ENCODE measurements around the gene SPACA5.
"Not testable (repeated sequence)": the region's sequence is repeated elsewhere in the genome, so short reads cannot be mapped to it uniquely, and the experiment has no call there.

The SPACA5 gene

GRCh38 chrX:48028091-48028490 is 21.3 kb downstream of the SPACA5 start:
- no peaks in the 10 kb centered on the region for H3K9me3 ChIP-seq (ENCODE audit: insufficient read depth, low read length)
- no peak overlapping the region for H3K4me3 ChIP-seq (ENCODE audit: low read length)
- H3K27me3 ChIP-seq (ENCODE audit: low read depth, low read length), result no peaks in the 10 kb centered on the region

GRCh38 chrX:48030237-48030636 is 23.4 kb downstream of the SPACA5 start:
- Histone ChIP-seq H3K27ac (ENCODE audit: low read length) (no peak overlapping the region), H3K4me3 (ENCODE audit: low read length) (no peak overlapping the region), H4K20me1 (ENCODE audit: insufficient read depth, low read length) (no peaks in the 10 kb centered on the region), H3K4me2 (ENCODE audit: low read length) (no peak overlapping the region), H3K79me2 (ENCODE audit: low read length) (no peaks in the 10 kb centered on the region), H3K9ac (ENCODE audit: low read length) (no peak overlapping the region), H3K27me3 (ENCODE audit: low read depth, low read length) (no peaks in the 10 kb centered on the region), H3K9me3 (ENCODE audit: insufficient read depth, low read length) (no peaks in the 10 kb centered on the region), H2AFZ (ENCODE audit: low read depth, low read length) (no peak overlapping the region), H3K36me3 (replicated peaks; ENCODE audit: low read depth, low read length) (no peaks in the 10 kb centered on the region), H3K4me1 (ENCODE audit: low read length) (0 out of 2 replicates have a peak, but pooled peaks cover 3% of the 10 kb centered on the region)
- TF ChIP-seq EZH2phosphoT487 (IDR thresholded peaks at IDR 0.05; ENCODE audit: low read depth) (no peak), CTCF (IDR thresholded peaks at IDR 0.05; ENCODE audit: low read depth, low read length) (no peak)

More at GRCh38 chrX:48028091-48028490, 21.3 kb downstream of the SPACA5 start:
- no peaks in the 10 kb centered on the region for H3K79me2 ChIP-seq (ENCODE audit: low read length)
- H3K4me2 ChIP-seq (ENCODE audit: low read length), result no peak overlapping the region
- H2AFZ ChIP-seq (ENCODE audit: low read depth, low read length), result no peak overlapping the region
- H4K20me1 ChIP-seq (ENCODE audit: insufficient read depth, low read length), result no peaks in the 10 kb centered on the region
- TF ChIP-seq EZH2phosphoT487 (IDR thresholded peaks at IDR 0.05; ENCODE audit: low read depth) (no peak), CTCF (IDR thresholded peaks at IDR 0.05; ENCODE audit: low read depth, low read length) (no peak)
- H3K9ac ChIP-seq (ENCODE audit: low read length), result no peak overlapping the region
- H3K4me1 ChIP-seq (ENCODE audit: low read length), result 0 out of 2 replicates have a peak, but pooled peaks cover 3% of the 10 kb centered on the region
- no peaks in the 10 kb centered on the region for H3K36me3 ChIP-seq (replicated peaks; ENCODE audit: low read depth, low read length)
- no peak overlapping the region for H3K27ac ChIP-seq (ENCODE audit: low read length)

GRCh38 chrX:48030641-48031173 is 23.9 kb downstream of the SPACA5 start:
- H3K36me3 ChIP-seq (replicated peaks; ENCODE audit: low read depth, low read length); H3K79me2 ChIP-seq (ENCODE audit: low read length); H3K27ac ChIP-seq (ENCODE audit: low read length); H4K20me1 ChIP-seq (ENCODE audit: insufficient read depth, low read length); H3K9ac ChIP-seq (ENCODE audit: low read length); H3K4me2 ChIP-seq (ENCODE audit: low read length); H3K4me3 ChIP-seq (ENCODE audit: low read length); H3K4me1 ChIP-seq (ENCODE audit: low read length); H2AFZ ChIP-seq (ENCODE audit: low read depth, low read length); H3K27me3 ChIP-seq (ENCODE audit: low read depth, low read length); H3K9me3 ChIP-seq (ENCODE audit: insufficient read depth, low read length): not testable (repeated sequence)

GRCh38 chrX:48035891-48036290 is 29.1 kb downstream of the SPACA5 start:
- TF ChIP-seq EZH2phosphoT487 (IDR thresholded peaks at IDR 0.05; ENCODE audit: low read depth), result no peak
- TF ChIP-seq CTCF (IDR thresholded peaks at IDR 0.05; ENCODE audit: low read depth, low read length), result no peak
- no peaks in the 10 kb centered on the region for H3K79me2 ChIP-seq (ENCODE audit: low read length)
- no peaks in the 10 kb centered on the region for H3K27me3 ChIP-seq (ENCODE audit: low read depth, low read length)

More at GRCh38 chrX:48035891-48036290, 29.1 kb downstream of the SPACA5 start:
- no peak overlapping the region for H2AFZ ChIP-seq (ENCODE audit: low read depth, low read length)
- no peak overlapping the region for H3K9ac ChIP-seq (ENCODE audit: low read length)
- H3K4me3 ChIP-seq (ENCODE audit: low read length), result no peak overlapping the region
- no peaks in the 10 kb centered on the region for H3K9me3 ChIP-seq (ENCODE audit: insufficient read depth, low read length)
- no peaks in the 10 kb centered on the region for H4K20me1 ChIP-seq (ENCODE audit: insufficient read depth, low read length)
- no peaks in the 10 kb centered on the region for H3K4me1 ChIP-seq (ENCODE audit: low read length)
- no peak overlapping the region for H3K27ac ChIP-seq (ENCODE audit: low read length)
- no peaks in the 10 kb centered on the region for H3K36me3 ChIP-seq (replicated peaks; ENCODE audit: low read depth, low read length)
- H3K4me2 ChIP-seq (ENCODE audit: low read length), result no peak overlapping the region

Data from OCI-LY3 (cell line).